ENCODE measurements around the gene OR1J1.

DNA sequence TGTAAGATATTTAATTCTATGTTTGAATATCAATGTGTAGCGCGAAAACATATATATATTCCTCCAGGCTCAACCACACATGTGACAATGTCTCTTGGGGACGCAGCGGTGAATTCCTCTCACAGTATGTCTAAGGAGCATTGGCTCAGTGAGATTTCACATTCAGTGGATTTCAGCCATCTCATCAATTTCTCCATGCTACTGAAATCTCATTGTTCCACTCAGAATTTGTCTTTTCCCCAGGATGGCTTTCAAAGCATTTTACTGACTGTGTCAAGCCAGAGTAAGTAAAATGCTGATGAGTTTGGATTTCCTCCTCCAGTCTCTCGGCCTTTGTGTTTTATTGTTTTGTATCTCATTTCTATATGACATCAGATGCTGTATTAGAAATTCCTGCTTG lies 1.3 kb upstream of the OR1J1 start:
- TF ChIP-seq POLR2A (IDR thresholded peaks at IDR 0.05; ENCODE audit: low read length) (no peak), GATA1 (IDR thresholded peaks at IDR 0.05; ENCODE audit: low read depth, low read length) (no peak)
